Stimulated activated CD4-positive, alpha-beta T cell treated with anti-CD3 and anti-CD28 coated beads, Interleukin-1b, Interleukin-23, amount 100 ng/mL, for 1 hour (primary cell): ENCODE measurements around the gene STING1.
A peak's percentile ranks its signal among the peaks of the same experiment; 100 is the strongest.
"Not testable (repeated sequence)": the region's sequence is repeated elsewhere in the genome, so short reads cannot be mapped to it uniquely, and the experiment has no call there.

Experiments used
- DNase-seq, 2 donors: peaks; one replicate each; pipeline ENCODE4 v3.0.0-alpha.2; 2020; ENCODE audit warnings: low read depth in 2 of 2

The STING1 gene

GRCh38 chr5:139482050-139482889 is at the start of gene STING1:
STING1 (minus strand) TSS chr5:139482758; CDS start chr5:139481704, 1,054 bp downstream.
- peak in 1 of 2 donors; percentile 31 for DNase-seq

GRCh38 chr5:139531772-139532169 is 49.2 kb upstream of the STING1 start:
- DNase-seq: no peak

DNA sequence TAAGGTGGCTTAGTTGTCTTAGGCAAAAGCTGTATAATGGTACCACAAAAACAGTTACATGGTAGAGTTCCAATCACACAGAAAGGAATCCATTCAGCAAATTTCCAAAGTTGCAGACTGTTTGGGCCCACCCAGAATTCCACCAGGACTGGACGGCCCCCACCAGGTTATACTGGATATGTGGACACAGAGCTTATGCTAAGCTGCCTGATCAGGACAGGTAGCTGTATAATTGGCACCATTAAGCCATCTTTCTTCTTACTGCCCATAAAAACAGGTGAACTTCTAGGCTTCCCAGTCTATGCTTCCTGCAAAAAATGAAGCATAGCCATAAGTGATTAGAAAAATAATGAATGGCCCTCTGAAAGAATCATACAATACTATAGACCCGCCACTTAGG is 47.5 kb upstream of the STING1 start:
- not testable (repeated sequence) for DNase-seq

DNA sequence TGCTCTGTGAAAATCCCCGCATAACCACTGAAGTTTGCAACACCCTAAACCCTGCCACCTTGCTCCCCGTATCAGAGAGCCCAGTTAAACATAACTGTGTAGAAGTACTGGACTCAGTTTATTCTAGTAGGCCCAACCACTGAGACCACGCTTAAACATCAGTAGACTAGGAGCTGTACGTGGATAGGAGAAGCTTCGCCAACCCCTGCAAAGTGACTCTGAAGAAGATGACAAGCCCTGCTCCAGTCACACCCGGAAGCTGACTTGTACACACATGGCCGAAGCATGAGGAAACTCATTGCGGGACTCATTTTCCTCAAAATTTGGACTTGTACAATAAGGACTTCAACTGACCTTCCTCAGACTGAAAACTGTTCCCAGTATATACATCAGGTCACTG is 46.1 kb upstream of the STING1 start:
- not testable (repeated sequence) for DNase-seq

DNA sequence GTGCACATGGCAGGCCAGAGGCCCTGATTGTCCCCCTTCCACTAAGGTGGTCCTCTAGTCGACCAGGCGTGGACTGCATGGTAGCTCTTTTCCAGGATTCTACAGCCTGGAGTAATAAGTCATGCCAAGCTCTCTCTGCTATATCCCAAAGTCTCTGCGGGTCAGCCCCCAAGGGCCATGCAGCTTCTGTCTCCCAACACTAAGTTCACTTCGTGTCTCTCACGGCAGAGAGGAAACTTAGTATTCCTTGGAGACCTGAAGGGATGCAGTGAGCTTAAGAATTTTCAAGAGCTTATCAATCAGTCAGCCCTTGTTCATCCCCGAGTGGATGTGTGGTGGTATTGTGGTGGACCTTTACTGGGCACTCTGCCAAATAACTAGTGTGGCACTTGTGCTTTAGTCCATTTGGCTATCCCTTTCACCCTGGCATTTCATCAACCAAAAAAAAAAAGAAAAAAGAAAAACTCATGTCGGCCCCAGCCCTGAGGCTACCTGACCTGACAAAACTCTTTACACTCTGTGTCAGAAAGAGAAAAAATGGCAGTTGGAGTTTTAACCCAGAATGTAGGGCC is 45.4 kb upstream of the STING1 start:
- DNase-seq: not testable (repeated sequence)

GRCh38 chr5:139527090-139527470 is 44.5 kb upstream of the STING1 start:
- DNase-seq: not testable (repeated sequence)

DNA sequence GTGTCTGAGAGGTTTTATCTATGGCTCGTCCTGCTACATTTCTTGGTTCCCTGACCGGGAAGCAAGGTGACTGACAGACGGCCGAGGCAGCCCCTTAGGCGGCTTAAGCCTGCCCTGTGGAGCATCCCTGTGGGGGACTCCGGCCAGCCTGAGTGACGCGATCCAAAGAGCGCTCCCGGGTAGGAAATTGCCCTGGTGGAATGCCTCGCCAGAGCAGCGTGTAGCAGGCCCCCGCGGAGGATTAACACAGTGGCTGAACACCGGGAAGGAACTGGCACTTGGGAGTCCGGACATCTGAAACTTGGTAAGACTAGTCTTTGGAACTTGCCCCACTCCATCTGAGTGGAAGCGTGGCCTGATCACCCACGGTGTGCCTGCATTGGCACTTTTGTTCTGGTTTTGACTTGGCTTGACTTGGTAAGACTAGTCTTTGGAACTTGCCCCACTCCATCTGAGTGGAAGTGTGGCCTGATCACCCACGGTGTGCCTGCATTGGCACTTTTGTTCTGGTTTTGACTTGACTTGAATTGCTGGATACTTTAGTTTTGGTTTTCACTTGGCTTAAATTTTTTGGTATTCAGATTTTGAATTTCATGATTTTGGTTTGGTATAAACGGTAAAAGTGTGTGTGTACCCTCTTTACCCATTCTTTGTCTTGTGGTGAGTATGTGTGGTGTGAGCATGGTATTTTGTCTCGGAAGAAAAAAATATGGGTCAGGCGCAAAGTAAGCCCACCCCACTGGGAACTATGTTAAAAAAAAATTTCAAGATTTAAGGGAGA is 43.9 kb upstream of the STING1 start:
- not testable (repeated sequence) for DNase-seq

DNA sequence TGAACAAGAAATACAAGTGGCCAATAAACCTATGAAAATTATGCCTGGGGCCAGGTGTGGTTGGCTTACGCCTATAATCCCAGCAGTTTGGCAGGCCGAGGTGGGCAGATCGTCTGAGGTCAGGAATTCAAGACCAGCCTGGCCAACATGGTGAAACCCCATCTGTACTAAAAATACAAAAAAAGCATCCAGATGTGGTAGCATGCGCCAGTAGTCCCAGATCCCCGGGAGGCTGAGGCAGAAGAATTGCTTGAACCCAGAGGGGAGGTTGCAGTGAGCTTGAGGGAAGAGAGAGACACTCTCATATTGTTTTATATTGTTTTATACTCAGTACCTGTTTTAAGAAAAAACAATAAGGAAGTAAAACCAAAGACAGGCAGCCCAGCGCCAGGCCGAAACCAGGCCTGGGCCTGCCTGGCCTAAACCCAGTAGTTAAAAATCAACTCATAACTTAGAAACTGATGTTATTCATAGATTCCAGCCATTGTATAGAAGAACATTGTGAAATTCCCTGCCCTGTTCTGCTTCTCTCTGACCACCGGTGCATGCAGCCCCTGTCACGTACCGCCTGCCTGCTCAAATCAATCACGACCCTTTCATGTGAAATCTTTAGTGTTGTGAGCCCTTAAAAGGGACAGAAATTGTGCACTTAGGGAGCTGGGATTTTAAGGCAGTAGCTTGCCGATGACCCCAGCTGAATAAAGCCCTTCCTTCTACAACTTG is 43.2 kb upstream of the STING1 start:
- not testable (repeated sequence) for DNase-seq

GRCh38 chr5:139524940-139525585 is 42.5 kb upstream of the STING1 start:
- no peak for DNase-seq

DNA sequence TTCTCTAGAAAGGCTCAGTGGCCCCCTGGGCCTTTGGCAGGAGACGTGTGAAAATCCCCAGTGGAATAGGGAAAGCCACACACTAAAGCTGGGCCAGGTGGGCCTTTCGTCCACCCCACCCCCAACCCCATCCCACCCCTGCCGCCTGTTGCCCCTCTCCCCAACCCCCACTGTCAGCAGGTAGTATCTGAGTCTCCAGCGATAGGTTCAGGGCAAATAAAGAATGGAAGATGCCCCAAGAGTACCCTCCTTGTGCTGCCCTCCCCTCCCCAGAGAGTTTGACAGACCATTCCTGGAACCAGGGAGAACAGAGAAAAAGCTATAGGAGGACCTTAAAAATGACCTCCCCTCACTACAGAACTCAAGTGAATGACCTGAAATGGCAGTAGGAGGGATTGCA is 41.9 kb upstream of the STING1 start:
- DNase-seq: no peak

DNA sequence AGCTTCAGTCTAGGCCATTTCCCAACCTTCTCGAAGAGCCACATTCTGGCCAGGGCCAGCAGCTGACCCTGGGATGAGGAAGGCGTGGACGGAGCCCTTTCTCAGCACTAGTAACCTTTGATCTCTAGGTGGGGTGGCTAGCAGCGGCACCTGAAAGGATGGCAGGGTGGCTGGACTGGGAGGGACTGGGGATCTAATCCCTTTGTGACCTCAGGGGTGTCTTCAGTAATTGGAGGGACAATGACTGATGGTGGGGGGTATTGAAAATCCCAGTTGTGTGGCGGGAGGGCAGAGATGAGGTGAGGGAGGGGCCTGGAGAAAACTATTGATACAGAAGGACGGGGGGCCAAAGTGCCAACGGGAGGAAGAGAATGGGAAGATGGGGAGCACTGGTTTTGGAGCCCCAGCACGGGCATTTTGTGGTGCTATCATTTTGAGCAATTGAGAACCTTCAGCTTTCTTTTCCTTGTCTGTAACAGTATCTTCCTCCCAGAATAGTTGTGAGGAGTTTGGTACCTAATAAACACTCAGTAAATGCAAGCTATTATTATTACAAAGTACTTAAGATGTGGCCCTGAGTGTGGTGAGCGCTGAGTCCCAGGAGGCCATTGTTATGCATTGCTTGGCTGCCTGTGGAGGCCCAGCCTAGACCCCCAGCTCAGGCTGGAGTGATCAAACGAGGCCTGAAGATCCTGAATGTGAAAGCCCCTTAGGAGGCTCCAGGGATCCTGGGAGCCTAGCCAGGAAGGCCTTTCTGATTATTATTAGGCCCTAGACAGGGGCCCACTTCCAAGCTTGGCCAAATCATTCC is 41.3 kb upstream of the STING1 start:
- no peak for DNase-seq

- peak; percentile 77 to 92 for DNase-seq
These were observed 35.4 kb upstream of the STING1 start for GRCh38 chr5:139517683-139518564.

GRCh38 chr5:139514486-139514856 is 31.9 kb upstream of the STING1 start:
- DNase-seq: no peak

DNA sequence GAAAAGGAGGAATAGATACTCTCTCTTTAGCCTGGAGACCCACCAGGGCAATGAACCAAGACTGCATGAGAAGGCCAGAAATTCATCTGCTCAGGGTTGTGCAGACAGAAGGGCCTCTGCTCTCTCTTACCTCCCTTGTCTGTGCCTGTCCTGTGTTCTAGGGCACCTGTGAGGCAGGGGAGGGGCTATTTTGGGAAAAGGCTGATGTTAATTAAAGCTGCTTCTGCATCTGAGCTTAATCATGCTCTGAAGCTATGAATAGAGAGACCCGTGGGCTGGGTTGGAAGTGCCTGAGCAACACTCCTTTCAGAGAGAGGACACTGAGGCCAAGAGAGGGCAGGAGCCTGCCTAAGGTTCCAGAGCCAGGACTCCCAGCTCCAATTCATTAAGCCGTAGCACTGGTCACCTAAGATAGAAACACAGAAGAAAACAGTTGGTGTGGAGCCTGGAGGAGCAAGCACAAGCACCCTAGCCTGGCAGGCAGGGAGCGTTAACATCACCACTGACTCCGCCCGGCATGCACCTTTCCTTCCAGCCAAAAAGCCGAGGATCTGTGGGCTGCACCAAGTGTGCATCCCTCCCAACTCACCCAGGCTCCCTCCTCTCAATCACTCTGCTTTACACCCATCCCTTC is 31.4 kb upstream of the STING1 start:
- no peak for DNase-seq

DNA sequence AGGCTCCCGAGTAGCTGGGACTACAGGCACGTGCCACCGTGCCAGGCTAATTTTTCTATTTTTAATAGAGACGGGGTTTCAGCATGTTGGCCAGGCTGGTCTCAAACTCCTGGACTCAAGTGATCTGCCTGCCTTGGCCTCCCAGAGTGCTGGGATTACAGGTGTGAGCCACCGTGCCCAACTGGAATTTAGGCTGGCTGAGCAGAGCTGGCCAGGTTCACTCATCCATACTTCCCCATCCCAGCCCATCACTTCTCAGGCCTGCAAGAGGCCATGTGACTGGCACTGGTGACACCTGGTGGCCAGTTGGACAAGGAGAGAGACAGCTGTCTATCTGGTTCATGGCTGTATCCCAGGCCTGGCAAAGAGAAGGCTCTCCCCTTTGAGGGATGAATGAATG is 30.9 kb upstream of the STING1 start:
- peak; percentile 50 to 60 for DNase-seq

- DNase-seq: no peak
These were observed 30.3 kb upstream of the STING1 start for GRCh38 chr5:139512786-139513390.

- DNase-seq: not testable (repeated sequence)
These were observed 22.2 kb upstream of the STING1 start for GRCh38 chr5:139504722-139505121.

DNA sequence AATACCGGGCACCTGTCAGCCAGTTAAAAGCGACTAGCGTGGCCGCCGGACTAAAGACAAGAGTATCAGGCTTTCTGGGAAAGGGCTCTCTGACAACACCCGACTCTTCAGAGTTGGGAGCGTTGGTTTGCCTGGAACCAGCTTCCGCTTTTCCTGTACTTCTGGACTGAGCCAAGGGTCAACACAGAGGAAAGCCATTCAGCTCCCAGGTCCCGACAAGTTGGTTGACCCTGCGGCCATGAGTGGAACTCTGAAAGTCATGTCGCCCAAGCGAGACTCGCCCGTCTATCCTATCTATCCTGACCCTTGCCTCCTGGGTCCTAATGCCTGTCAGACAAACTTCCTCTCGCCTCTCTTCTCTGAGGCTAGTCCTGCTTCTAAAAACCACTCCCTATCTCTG is 21.3 kb upstream of the STING1 start:
- DNase-seq: not testable (repeated sequence)
